ENCODE data around the gene CSF3R. TPM values are rescaled to one million over a fixed set of nuclear protein-coding genes. Genes with fewer than 3 reads are reported as not detected.

The CSF3R gene
- total RNA-seq, 1 experiment from 2014 or later = not detected

GRCh38 chr1:36530261-36530660 lies 47.5 kb upstream of the CSF3R start:
- H3K23ac ChIP-seq (ENCODE audit: insufficient read length, low read depth, low read length) = no peak overlapping the region
- peaks cover 7 to 18% of the 10 kb centered on the region in 2 experiments for H3K4me1 Mint-ChIP-seq

More at GRCh38 chr1:36530261-36530660, 47.5 kb upstream of the CSF3R start:
- Histone ChIP-seq H3K4me1 (ENCODE audit: insufficient read depth, low read length) (no peaks in the 10 kb centered on the region), H3K18ac (ENCODE audit: insufficient read length, low read depth, low read length) (no peak overlapping the region), H3T11ph (ENCODE audit: low read length) (no peak overlapping the region), H4K91ac (ENCODE audit: insufficient read length, low read depth, low read length) (no peak overlapping the region), H3K79me1 (ENCODE audit: insufficient read depth, low read depth, low read length, poor library complexity, severe bottlenecking) (no peaks in the 10 kb centered on the region), H4K5ac (ENCODE audit: insufficient read length, low read depth, low read length) (no peak overlapping the region), H3K14ac (ENCODE audit: insufficient read depth, low read length) (no peak overlapping the region; the same call in 1 of the 2 replicates), H2BK20ac (ENCODE audit: low read depth, low read length, poor library complexity, severe bottlenecking) (no peak overlapping the region), H4K20me1 (ENCODE audit: control insufficient read depth, insufficient read depth, insufficient read length) (no peaks in the 10 kb centered on the region), H3K4me2 (ENCODE audit: insufficient read depth, insufficient read length, low read length) (no peak overlapping the region), H3K9ac (ENCODE audit: extremely low read depth, insufficient read length, low read length) (no peak overlapping the region), H3K9me3 (ENCODE audit: control insufficient read depth, low read depth, low read length) (no peaks in the 10 kb centered on the region), H2AK5ac (ENCODE audit: insufficient read length, low read length) (no peak overlapping the region), H3K79me2 (ENCODE audit: insufficient read depth, low read length) (no peaks in the 10 kb centered on the region), H2BK120ac (ENCODE audit: low read depth, low read length, poor library complexity, severe bottlenecking) (no peak overlapping the region), H3K27ac (ENCODE audit: insufficient read length, low read depth, low read length) (no peak overlapping the region), H2AFZ (ENCODE audit: low read length) (no peak overlapping the region), H2BK15ac (ENCODE audit: low read depth, low read length) (no peak overlapping the region), H3K27me3 (ENCODE audit: insufficient read depth, low read length) (no peaks in the 10 kb centered on the region), H4K8ac (replicated peaks; ENCODE audit: insufficient read length, low read depth, low read length) (no peak overlapping the region), H2BK5ac (ENCODE audit: insufficient read length, low read length) (no peak overlapping the region), H3K4ac (ENCODE audit: low read depth, low read length) (no peak overlapping the region), H3K56ac (ENCODE audit: insufficient read length, low read depth, low read length) (no peak overlapping the region), H3K23me2 (ENCODE audit: insufficient read length, low read depth, low read length, poor library complexity, severe bottlenecking) (no peaks in the 10 kb centered on the region), H2BK12ac (ENCODE audit: insufficient read length, low read depth, low read length) (no peak overlapping the region)
- Mint-ChIP-seq H3K36me3 (ENCODE audit: insufficient read depth in 1 of 3, low read depth in 3 of 3) (no peaks in the 10 kb centered on the region), H3K9me3 (peaks cover 3 to 6% of the 10 kb centered on the region in 2 experiments; a peak in 3 of 5 replicates), H3K27me3 (ENCODE audit: low read depth) (peaks cover 6% of the 10 kb centered on the region), H3K4me3 (no peak overlapping the region), H3K27ac (no peak overlapping the region)
- DNase-seq = peak; percentile 23
- TF ChIP-seq CTCF (conservative IDR thresholded peaks at IDR 0.05) = no peak
- no CpG with 5 or more reads among the region's 7 CpGs for WGBS (ENCODE audit: extremely low coverage, insufficient read length, low lambda C conversion rate)

All from H9 (cell line).